Spinal cord (tissue), 10 donors: Measurements from ENCODE around the gene GLIS2. TPM values are rescaled to one million over a fixed set of nuclear protein-coding genes. Genes with fewer than 3 reads are reported as not detected.

Experiments used
- DNase-seq, 6 donors: peaks; one replicate each; pipeline versions ENCODE4 v3.0.0 to v3.0.0-alpha.2; 2013 to 2015; ENCODE audit warnings: low spot score in 6 of 6, low read depth in 4 of 6
- H3K27ac ChIP-seq: one replicate; pipeline ENCODE4 v1.5.1; 2013; ENCODE audit warnings: low read depth, low read length, control low read depth
- H3K27me3 ChIP-seq: one replicate; pipeline ENCODE4 v1.6.1; 2013; ENCODE audit warnings: low read length; ENCODE audit not compliant: control insufficient read depth, insufficient read depth
- H3K36me3 ChIP-seq: one replicate; pipeline ENCODE4 v1.6.1; 2013; ENCODE audit warnings: low read length; ENCODE audit not compliant: control insufficient read depth, insufficient read depth
- H3K4me1 ChIP-seq: one replicate; pipeline ENCODE4 v1.6.1; 2013; ENCODE audit warnings: low read length; ENCODE audit not compliant: control insufficient read depth, insufficient read depth
- H3K4me3 ChIP-seq: one replicate; pipeline ENCODE4 v1.5.1; 2013; ENCODE audit warnings: low read depth, low read length, control low read depth
- H3K9me3 ChIP-seq: one replicate; pipeline ENCODE4 v1.6.1; 2013; ENCODE audit warnings: low read length; ENCODE audit not compliant: control insufficient read depth, insufficient read depth
- WGBS: methylation state at CpG from one replicate; pipeline ENCODE4 v1.1.5; 2013; ENCODE audit warnings: missing lambda C conversion rate; ENCODE audit not compliant: insufficient coverage; 5-methylcytosine and 5-hydroxymethylcytosine counted together
- polyA plus RNA-seq, 2 donors: library from polyadenylated mRNA; unstranded; fragments of 120-200 nt; gene quantifications; one replicate each; pipeline ENCODE4 v1.2.1, GENCODE V29; 2013; ENCODE audit not compliant: insufficient read length in 2 of 2
- total RNA-seq, 2 donors: library from RNA; depleted of rRNA in 1 of 2; stranded (reverse); fragments of 120-200 nt in 1 of 2; fragments of >200 nt in 1 of 2; gene quantifications; one replicate each; pipeline versions ENCODE4 v1.2.3 to v1.2.4, GENCODE V29; 2013 to 2014
- donor health status: healthy.

Gene GLIS2
- total and polyA plus RNA-seq, 4 donors, result 4.9 to 30.9 (median 17.5) TPM

- 100% methylated on average over 2 of the region's 5 CpGs for WGBS
- Histone ChIP-seq H3K4me3 (no peak overlapping the region), H3K4me1 (peaks cover 28% of the 10 kb centered on the region), H3K27ac (no peak overlapping the region), H3K36me3 (peaks cover 26% of the 10 kb centered on the region), H3K27me3 (no peaks in the 10 kb centered on the region), H3K9me3 (peaks cover under 1% of the 10 kb centered on the region)
- no peak for DNase-seq
These were observed 33.5 kb downstream of the GLIS2 start for GRCh38 chr16:4349332-4349731.

GRCh38 chr16:4350365-4350786 lies 34.5 kb downstream of the GLIS2 start:
- DNase-seq, result no peak
- no peaks in the 10 kb centered on the region for H3K9me3 ChIP-seq
- peak overlapping the region; percentile 57 for H3K27ac ChIP-seq
- peaks cover 20% of the 10 kb centered on the region for H3K4me1 ChIP-seq
- H3K4me3 ChIP-seq, result peak overlapping the region; percentile 66
- WGBS, result 30% methylated on average over 23 of the region's 24 CpGs
- H3K36me3 ChIP-seq, result peaks cover 31% of the 10 kb centered on the region
- H3K27me3 ChIP-seq, result no peaks in the 10 kb centered on the region

GRCh38 chr16:4350787-4351659 lies 35.2 kb downstream of the GLIS2 start, which contains the start of gene PAM16:
Gene PAM16, minus strand, starts transcription at chr16:4351321. Its CDS starts 87 bp downstream, at chr16:4351234.
- H3K4me1 ChIP-seq, result peaks cover 14% of the 10 kb centered on the region

GRCh38 chr16:4351880-4352279 lies 36.0 kb downstream of the GLIS2 start:
- no peak overlapping the region for H3K27ac ChIP-seq

More at GRCh38 chr16:4350787-4351659, 35.2 kb downstream of the GLIS2 start, which contains the start of gene PAM16:
- H3K9me3 ChIP-seq, result no peaks in the 10 kb centered on the region
- WGBS, result under 1% methylated on average over 78 of the region's 81 CpGs
- no peaks in the 10 kb centered on the region for H3K27me3 ChIP-seq
- H3K4me3 ChIP-seq, result peak within 1 kb of the TSS; percentile 66
- peaks cover 31% of the 10 kb centered on the region for H3K36me3 ChIP-seq
- peak; percentile 66 to 98 (median 93) for DNase-seq
- peak within 1 kb of the TSS; percentile 57 for H3K27ac ChIP-seq

GRCh38 chr16:4352843-4353242 lies 37.0 kb downstream of the GLIS2 start:
- Histone ChIP-seq H3K9me3 (no peaks in the 10 kb centered on the region), H3K4me3 (no peak overlapping the region), H3K4me1 (peaks cover 14% of the 10 kb centered on the region), H3K27me3 (no peaks in the 10 kb centered on the region), H3K27ac (no peak overlapping the region), H3K36me3 (peaks cover 39% of the 10 kb centered on the region)
- 83% methylated on average over 4 of the region's 5 CpGs for WGBS
- DNase-seq, result no peak

More at GRCh38 chr16:4351880-4352279, 36.0 kb downstream of the GLIS2 start:
- H3K27me3 ChIP-seq, result no peaks in the 10 kb centered on the region
- no peak for DNase-seq
- no peaks in the 10 kb centered on the region for H3K9me3 ChIP-seq
- 17% methylated on average over 1 of the region's 7 CpGs for whole genome bisulfite sequencing
- H3K4me1 ChIP-seq, result peaks cover 14% of the 10 kb centered on the region
- no peak overlapping the region for H3K4me3 ChIP-seq
- peaks cover 36% of the 10 kb centered on the region for H3K36me3 ChIP-seq

GRCh38 chr16:4353675-4354074 lies 37.8 kb downstream of the GLIS2 start:
- whole genome bisulfite sequencing, result 89% methylated on average over 2 of the region's 4 CpGs
- Histone ChIP-seq H3K4me1 (peaks cover 14% of the 10 kb centered on the region), H3K36me3 (peaks cover 38% of the 10 kb centered on the region), H3K27me3 (no peaks in the 10 kb centered on the region), H3K4me3 (no peak overlapping the region), H3K9me3 (no peaks in the 10 kb centered on the region), H3K27ac (no peak overlapping the region)
- no peak for DNase-seq

- WGBS, result 95% methylated on average over 11 of the region's 20 CpGs
- peaks cover 47% of the 10 kb centered on the region for H3K36me3 ChIP-seq
- H3K9me3 ChIP-seq, result no peaks in the 10 kb centered on the region
- DNase-seq, result no peak
- peaks cover 19% of the 10 kb centered on the region for H3K4me1 ChIP-seq
- no peak overlapping the region for H3K27ac ChIP-seq
- no peaks in the 10 kb centered on the region for H3K27me3 ChIP-seq
- no peak overlapping the region for H3K4me3 ChIP-seq
These were observed 38.9 kb downstream of the GLIS2 start for GRCh38 chr16:4354512-4355409.

GRCh38 chr16:4356820-4357219 lies 41.0 kb downstream of the GLIS2 start:
- H3K27ac ChIP-seq, result no peak overlapping the region
- WGBS, result 79% methylated on average over 5 of the region's 7 CpGs
- H3K4me3 ChIP-seq, result no peak overlapping the region
- H3K4me1 ChIP-seq, result peaks cover 5% of the 10 kb centered on the region
- DNase-seq, result no peak
- H3K36me3 ChIP-seq, result peaks cover 68% of the 10 kb centered on the region
- H3K27me3 ChIP-seq, result no peaks in the 10 kb centered on the region
- H3K9me3 ChIP-seq, result no peaks in the 10 kb centered on the region

GRCh38 chr16:4358236-4358635 lies 42.4 kb downstream of the GLIS2 start:
- no peaks in the 10 kb centered on the region for H3K27me3 ChIP-seq
- 97% methylated on average over 18 of the region's 19 CpGs for WGBS
- H3K9me3 ChIP-seq, result no peaks in the 10 kb centered on the region
- no peak for DNase-seq
- H3K4me3 ChIP-seq, result no peak overlapping the region
- H3K36me3 ChIP-seq, result peaks cover 82% of the 10 kb centered on the region
- H3K27ac ChIP-seq, result no peak overlapping the region
- peaks cover 5% of the 10 kb centered on the region for H3K4me1 ChIP-seq
